Stimulated activated CD4-positive, alpha-beta T cell treated with anti-CD3 and anti-CD28 coated beads, Interleukin-2, amount 100 ng/mL, for 48 hours (primary cell): ENCODE results near the gene TRPV5.

Source experiments
- DNase-seq, 2 donors: peaks; one replicate each; pipeline ENCODE4 v3.0.0-alpha.2; 2020

TRPV5 gene

DNA sequence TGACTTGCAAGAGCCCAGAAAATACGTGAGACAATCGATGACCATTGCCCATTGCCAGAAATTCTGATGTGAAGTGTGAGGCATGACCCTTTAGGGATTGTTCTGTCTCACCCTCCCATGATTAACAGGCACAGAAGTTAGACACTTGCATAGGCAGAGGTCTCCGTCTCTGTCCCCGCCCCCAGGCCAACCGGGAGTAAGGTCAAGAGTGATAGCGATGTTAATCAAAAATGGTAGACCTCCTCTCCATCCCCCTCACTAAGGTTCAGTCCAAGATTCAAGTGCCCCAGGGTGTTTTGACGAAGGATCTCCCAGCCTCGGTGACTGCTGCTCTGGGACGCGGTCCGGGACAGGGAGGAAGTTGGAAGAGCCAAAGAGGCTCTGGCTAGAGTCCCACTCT lies 25.3 kb downstream of the TRPV5 start:
- DNase-seq = no peak

DNA sequence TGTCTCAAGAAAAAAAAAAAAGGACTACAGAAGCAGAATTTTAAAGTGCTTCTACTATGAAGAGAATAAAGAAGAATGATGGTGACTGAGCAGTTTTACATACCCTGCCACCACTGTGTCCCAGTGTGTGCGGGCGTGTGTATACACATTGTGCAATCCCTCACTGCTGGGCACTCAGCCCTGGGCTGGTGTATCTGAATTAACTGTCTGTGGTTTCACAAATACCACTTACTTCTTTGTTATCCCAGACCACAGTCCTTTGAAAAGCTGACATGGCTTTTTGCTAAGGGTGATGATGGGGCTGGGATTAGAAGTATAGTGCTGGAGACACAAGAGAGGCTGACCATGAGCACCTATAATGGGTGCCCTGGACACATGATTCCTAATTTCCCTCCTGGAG lies 26.9 kb downstream of the TRPV5 start:
- no peak for DNase-seq

DNA sequence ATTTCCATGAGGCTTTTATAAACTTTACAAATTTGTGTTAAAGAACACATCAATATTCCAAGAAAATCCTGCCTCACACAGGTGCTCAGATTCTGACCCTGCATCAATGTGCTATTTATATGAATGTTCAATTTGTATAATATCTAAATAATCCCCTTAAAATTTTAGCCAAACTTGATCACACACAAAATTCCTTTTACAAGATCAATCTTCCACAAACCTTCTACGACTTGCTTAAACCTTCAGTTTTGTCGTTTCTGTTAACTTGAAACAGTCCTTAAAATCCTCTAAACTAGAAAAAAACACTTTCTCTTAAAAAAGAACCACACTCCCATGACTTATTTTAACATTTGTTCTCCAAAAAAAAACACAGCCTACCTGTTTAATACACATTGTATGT lies 27.8 kb downstream of the TRPV5 start:
- no peak for DNase-seq

DNA sequence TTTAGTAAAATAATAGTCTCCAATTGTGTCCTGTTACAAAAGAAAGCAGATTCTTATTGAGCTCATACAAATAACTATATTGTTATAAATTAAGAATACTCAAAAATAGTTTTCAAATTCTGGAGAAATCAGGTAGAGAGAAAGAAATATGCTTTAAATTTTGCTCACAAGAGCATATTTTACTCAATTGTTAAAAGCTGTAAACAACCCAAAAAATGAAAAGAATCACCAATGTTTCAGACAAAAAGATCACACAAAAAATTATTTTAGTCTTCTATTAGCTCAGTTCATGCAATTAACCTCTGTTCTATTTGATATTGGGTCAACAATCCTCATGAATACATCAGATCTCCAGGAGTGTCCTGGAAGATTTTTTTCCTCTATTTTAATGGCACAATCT lies 29.4 kb downstream of the TRPV5 start:
- DNase-seq = no peak

DNA sequence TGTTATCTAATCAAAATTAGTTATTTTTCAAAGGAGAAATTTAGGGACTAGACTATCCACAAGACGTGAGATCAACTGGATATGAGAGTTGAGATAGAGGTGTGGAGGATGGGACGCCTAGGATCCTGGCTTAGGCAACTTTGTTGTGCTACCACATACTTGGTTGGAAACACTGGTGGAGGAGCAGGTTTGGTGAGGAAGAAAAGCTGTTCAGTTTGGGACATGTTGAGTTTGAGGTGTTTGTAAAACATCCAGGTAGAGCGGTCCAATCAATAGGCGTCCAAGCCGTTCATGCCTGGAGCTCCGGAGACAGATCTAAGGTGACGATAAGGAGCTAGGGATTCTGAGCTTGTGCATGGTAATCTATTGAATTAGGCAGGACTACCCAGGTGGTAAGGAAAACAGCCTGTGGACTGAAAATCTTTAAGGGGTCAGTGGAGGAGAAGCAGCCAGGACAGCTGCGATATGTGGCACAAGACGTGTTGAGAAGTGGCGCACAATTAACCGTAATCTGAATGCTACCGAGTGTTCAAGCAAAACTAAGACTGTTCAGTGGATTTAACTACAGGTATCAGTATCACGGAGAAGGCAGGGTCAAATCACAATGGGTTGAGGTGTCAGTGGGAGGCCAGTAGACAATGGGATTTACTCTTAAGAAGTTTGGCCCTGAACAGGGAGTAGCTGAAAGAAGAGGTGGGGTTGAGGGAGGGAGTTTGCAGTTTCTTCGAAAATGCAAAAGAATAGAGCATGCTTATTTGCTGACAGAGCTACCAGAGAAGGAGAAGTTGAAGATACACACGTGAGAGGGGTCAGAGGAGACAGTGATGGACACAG lies 31.9 kb downstream of the TRPV5 start:
- no peak for DNase-seq

DNA sequence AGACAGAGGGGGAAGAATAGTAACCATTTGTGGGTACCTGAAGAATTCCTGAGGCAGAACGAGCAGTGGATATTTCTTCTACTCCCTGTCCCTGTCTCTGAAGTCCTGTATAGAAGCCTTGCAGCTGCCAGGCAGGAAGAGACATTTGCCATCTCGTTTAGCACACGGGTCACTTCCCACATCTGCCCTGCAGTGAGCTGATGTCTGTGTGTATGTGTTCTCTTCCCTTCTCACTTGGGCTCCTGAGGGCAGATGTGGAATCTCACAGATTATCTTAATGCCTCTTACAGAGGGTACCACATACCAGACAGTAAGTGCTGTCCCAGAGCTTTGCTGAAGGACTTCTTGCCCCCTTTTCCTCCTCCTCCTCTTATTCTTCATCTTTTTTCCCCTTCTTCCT lies 33.9 kb downstream of the TRPV5 start:
- no peak for DNase-seq

DNA sequence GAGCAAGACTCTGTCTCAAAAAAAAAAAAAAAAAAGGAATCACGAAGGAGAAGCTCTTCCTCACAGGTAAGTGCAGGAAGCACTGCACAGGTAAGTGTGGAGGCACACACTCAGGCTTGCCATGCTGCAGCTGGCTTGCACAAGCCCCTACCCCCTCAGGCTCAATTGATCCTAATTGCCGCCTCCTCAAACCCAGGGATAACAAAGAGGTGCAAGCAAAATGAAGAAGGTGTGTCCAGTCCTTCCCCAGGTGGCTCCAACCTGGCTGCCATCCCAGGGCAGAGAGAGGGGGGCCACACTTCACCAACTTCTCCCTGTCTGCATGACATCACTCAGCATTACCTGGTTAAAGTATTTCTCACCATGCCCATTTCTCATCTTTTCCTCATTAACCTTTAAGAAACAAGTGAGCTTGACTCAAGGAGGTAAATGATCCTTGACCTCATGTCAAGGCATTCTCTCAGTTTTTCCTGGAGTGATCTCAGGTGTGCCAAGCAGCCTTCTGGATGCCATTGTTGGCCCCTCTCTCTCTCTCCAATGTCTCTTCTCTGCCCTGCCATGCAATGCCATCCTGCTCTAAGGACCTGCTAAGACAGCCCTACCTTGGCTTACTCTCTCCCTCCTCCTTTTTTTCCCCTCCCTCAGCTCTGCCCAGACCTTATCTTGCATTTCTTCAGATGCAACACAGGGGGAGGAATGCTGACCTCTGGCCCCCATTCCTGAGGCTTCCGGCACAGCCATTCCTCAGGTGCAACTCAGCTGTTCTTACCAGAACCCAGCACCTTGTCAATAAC lies 35.0 kb downstream of the TRPV5 start:
- DNase-seq = no peak

DNA sequence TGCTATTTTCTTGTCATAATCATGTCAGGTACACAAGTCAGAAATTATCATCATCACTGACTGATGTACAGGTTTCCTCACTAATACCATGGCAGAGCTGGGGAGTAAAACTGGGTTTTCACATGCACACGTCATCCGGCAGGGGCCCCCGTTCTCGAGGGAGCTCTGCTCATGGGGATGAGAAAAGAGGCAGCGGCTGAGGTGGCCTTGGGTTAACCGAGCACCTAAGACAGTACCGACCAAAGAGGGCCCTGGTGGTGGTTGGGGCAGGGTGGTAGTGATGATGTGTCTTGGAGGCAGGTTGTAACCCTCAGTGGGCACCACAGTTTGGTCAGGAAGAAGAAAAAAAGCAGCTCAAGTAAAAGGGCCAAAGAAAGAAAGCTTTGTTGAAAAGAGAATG lies 35.9 kb downstream of the TRPV5 start:
- DNase-seq = no peak

DNA sequence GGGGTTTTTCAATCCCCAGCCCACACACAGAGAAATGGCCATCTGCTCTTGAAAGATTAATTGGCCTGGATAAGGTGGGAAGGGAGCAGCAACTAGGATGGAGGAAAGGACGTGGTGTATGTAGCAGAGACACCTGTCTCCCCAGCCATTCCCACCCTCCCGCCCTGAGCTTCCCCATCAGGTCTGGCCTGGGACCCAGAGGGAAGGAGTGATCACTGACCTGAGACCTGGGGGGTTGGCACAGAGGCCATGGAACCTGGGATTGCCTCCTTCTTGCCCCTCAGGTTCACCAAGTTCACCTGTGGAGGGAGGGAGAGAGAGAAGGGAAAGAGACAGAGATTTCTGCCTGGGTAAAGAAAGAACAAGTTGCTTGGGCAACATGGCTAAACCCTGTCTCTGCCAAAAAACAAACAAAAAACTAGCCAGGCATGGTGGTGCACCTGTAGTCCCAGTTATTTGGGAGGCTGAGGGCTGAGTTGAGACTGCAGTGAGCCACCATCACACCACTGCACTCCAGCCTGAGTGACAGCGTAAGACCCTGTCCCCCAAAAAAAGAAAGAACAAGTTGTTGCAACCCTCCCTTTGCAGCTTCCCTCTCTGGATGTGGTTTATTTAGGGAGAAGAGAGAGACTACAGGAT lies 36.7 kb downstream of the TRPV5 start:
- DNase-seq = no peak

DNA sequence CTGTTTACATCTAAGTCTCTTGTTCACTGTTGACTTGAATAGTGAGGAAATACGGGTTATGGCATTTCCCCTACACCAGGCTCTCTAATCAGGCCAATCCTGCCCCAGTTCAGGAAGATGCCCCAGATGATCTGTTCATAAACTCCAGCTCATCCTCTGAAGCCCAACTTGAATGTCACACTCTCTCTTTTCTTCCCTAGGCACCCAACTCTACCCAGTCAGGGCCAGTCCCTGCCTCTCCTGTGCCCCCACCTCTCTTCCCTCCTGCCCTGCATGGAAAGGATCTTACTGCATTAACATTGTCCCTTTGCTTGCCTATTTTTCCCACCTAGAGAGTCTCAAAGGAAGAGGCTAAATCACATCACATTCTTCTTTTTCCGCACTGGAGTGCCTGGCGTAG lies 37.4 kb downstream of the TRPV5 start:
- DNase-seq = no peak

DNA sequence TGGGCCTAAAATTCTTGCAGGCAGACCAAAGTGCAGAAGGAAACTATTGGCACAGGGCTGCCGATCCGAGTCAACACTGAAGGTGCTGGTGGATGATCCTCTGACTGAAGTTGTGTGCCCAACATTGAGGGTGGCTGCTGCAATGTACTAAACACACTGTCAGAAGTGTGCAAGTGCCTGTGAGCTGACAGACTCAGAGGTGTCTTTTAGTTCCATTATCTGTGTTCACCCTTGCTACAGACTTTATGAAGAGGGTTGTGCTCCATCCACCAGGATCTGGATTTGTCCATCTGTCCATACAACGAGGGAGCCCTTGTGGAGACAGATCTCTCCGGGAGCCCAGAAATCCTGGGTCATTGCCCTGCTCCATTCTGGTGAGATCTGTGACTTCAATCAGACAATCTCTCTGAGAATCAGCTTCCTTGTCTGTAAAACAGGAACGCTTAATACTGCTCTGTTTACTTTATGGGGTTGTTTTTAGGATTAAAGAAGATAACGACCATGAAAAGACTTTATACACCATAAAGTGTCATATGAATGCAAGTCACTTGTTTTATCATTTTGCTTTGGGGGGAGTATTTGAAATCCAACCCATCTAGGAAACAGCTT lies 38.5 kb downstream of the TRPV5 start:
- no peak for DNase-seq

DNA sequence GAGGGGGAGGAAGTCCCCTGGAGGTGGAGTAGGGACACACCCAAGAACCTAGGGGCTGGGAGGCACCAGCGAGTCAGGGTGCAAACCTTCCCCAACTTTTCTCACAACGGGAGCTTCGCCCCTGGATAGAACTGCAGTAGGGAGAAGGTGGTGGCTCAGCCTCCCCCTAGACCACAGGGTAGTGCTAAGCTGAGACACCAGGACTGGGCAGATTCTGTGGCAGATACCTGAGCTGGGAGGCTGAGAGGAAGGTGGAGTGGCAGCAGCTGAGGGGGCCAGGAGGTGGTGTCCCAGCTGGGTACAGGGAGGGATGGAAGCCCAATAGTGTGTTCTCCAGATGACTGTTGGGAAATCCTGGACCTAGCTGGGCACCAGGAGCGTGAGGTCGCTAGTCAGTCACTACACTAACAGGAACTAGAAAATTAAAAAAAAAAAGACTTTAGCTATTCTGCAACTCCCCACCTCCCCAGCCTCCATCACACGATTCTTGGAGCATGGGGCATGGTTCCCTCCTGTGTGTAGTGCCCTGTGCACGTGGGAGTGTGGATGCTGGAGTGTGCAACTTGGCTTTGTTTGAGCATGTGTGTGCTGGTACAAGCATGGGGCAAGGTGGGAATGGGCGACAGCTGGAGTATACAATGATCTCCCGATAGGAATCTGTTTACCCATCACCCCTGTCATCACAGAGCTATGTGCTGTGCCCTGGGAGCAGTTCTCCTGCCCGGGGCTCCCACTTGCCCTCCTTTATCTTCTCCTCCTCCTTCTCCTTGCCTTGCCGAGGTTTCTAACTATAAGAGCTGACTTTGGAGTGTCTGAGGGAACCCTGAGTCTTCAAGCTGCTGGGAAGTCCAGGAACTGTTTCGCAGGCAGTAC lies 39.2 kb downstream of the TRPV5 start:
- DNase-seq = no peak

DNA sequence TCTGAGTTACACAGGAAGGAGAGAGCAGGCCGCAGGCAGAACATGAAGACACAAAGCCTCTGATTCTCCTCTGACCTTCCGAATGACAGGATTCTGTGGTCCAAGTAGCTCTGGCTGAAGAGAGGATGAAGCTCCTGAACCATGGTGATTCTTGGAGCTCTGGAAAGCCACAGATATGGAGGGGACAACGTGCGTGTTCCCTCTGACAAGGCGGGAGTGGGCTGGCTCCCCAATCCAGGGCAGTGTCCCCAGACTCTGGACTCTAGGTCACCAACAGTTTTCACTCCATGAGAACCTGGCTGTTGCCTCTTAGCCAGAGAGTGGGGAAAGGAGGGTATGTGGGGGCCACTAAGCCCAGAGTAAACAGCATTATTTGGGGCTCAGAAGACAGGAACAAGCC lies 40.6 kb downstream of the TRPV5 start:
- DNase-seq = no peak

DNA sequence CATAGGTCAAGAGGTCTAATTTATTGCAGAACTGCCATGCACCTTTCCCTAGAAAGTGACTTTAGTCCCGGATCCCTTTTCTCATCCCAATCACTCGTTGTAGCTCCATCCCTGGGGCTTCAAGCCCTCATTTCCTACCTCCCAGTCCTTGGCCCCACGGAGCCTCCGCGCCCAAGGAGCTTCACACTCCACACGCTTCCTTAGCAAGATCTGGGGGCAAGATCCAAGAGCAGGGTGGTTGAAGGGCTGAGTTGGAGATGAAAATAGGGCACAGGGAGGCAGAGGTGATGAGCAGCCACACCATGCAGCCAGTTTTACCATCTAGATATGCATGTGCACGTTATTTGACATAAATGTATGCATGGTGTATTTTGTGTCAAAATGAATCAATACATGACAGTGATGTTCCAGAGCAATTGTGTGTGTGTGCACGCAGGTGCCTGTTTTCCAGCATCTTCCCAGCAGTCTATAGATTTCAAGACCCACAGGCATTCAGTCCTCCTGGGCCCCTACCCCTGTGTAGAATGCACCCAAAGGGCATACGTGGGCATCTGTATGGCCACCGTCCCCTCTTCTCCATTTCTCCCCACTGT lies 42.0 kb downstream of the TRPV5 start:
- DNase-seq = no peak

DNA sequence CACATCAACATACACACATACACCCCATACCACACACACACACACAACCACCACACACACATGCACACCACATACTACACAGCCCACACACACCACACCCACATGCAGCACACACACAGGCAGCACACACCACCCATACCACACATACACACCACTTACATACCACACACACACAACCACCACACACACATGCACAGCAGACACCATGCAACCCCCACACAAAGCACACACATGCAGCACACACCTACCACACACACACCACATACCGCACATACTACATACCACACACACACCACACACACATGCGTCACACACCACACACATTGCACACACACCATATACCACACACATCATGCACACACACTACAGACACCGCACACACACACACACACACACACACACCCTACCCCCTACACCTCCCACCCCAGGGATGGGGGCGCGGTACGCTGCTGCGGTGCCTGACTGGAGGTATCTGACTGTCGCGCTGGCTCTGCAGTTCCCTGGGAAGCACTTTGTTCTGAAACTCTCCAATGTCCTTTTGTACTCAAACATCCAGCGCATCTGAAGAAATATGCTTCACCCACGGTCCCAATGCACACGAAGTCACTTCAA lies 42.6 kb downstream of the TRPV5 start:
- DNase-seq = no peak

DNA sequence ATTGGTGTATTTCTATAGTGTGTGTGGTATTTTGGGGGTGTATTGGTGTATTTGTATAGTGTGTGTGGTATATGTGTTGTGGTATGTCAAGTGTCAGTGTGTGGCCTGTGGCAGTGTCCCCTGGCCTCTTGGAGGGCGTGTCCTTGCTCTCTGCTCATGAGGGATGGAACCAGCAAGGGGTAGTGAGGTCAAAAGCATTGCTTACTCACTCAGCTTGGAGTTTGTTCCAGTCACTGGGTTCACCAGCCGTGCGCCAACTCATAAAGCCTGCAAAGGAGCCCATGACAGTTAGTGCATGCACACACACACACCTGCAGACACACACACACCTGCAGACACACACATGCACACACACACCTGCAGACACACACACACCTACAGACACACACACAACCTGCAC lies 43.7 kb downstream of the TRPV5 start:
- no peak for DNase-seq

DNA sequence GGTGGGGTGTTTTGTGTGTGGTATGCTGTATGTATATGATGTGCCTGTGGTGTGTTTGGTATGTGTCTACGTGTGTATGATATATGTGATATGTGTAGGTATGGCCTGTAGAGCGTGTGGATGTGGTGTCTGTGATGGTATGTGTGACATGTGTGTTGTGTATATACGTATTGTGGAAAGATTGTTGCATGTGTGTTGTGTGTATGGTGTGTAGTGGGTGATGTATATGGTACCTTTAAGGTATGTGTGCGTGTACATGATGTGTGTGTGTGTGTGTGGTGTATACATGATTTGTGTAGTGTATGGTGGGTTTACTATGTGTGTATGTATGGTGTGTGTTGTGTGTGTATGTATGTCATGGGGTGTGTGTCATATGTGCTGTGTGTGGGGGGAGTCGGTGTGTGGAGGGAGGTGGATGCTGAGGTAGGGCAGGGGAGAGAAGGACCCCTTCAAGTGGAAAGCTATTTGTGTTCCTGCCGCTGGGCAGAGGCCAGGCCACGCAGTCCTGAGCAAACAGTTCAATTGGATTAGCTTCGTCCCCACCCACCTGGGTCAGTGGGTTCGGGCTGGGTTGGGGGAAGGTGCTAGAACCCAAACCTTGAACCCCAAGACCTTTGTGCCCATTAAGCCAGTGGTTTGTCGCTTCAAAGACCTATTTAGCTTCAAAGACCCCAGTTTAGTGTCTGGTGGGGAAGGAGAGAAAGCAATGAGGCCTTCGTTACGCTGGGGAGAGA lies 46.1 kb downstream of the TRPV5 start:
- DNase-seq = no peak

DNA sequence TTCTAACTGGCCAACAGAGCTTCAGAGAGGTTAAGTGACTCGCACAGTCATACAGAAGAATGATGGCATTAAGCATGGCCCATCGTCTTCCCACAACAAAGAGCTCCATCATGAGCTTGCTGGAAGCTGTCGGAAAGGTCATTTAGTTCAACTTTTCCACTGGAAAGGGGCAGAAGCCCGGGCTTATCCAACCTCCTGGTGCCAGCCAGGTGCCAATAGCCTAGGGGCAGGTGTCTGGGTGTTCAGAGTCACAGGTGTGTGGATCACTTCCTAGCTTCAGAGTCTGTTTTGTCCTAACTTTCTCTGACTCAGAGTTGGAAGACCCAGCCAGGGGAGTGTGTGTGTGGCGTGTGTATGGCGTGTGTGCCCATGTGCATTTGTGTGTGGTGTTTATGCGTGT lies 46.7 kb downstream of the TRPV5 start:
- no peak for DNase-seq

DNA sequence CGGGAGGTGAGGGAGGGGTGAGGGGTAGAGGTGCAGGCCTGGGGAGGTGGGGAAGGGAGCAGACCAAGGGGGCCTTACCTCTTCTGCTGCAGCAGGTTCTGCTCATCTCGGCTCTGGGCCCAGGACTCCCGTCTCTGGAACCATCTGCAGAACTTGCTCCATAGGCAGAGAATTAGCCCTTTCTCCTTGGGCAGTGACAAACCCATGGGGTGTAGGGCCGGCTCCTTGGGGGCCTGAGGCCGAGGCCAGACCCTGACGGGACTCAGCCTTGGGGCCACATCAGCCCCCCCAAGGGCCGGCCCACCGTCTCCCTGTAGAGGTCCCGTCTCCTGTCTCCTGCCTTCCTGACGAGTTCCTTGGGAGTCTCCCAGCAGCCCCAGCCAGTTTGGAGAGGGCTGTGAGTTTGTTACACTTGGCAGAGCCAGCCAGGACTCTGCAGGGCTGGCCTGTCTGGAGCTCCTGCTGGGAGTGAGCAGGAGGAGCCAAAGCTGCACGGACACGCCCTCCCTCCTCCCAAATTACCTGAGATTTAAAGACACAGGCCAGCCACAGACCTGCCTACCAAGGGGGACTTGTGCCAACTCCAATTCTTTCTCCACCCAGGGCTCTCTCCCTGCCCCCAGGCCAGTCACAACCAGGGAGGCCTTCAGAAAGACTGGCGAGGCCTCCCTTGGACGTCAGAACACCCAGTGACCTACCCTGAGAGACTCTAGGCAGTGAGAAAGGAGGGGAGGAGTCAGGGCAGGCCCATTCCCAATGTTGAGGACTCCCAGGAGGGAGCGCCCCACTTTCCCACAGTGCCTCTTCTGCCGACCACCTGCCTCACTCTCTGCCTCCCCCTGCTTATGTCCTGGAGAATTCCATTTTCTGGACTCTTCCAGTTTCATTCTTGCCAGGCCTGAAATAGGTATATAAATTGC lies 48.0 kb downstream of the TRPV5 start, which contains the start of gene TRPV6:
Gene TRPV6 (minus strand): TSS at position 435 of the 920 bp plus-strand sequence.
- DNase-seq = no peak

DNA sequence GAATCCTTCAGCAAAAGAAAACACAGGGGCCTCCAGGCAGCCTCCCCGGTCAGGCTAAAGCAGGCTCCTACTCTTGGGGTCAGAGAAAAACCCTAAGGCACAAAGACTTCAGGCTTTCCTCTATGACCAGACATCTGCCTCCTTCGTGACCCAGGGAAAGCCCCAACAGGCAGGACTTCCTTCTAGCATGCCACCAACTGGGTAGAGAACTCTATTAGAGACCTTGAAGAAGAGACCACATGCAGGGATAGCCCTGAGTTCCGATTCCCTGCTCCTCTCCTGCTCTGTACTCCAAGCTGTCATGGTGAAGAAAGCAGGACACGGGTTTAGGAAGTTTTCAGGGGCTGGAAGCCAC lies 49.3 kb downstream of the TRPV5 start:
- no peak for DNase-seq
